ENCODE measurements around the gene PADI1.

The PADI1 gene

DNA sequence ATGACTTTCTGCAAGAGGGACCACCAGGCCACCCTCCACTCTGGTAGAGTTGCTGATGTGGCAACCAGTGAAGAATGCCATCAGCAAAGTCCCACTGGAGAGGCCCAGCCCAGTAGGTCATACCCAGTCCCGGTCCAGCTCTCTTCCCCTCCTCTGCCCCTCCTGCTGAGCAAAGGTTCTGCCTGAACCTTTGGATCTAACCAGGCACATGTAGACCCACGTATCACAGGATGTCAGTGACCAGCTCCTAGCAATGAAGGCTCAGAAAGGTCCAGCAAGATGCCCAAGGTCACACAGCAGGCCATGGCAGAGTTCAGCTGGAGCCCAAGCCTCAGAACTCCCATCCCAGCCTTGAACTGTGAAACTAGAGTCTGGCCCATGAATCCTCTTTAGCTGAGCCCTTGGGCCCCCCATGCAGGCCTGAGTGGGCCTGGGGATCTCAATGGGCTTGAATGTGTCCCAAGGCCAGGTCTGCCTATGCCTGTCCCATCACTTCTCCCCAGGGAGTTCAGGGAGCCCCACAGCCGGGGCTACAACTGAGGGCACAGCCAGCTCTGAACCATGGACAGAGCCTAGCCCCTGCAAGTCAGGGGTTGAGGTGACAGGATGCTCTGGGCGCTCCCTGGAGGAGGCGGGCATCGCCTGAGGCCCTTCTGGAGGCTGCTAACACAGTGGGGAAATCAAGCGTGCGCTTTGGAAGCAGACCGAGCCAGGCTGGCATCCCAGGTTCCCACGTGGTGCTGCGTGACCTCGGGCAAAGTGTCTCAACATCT is 21.4 kb upstream of the PADI1 start:
- DNase-seq, result no peak

DNA sequence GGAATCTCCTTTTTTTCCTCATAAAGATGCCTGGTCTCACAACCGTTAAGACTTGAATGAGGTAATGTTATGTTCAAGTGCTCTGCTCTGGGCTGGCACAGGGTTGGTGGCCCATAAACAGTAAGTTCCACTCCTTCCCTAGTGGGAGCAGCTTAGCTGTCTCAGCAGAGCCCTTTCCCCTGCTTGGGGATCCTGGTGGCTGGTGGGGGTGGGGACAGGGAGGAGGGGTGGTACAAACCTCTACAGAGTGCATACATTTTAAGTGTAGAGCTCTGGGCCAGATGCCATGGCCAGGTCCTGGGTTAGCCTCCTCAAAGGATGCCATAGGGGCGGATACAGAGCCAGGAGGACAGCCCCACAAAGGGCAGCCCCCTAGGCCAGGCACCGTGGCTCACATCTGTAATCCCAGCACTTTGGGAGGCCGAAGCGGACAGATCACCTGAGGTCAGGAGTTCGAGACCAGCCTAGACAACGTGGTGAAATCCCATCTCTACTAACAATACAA is 20.7 kb upstream of the PADI1 start:
- no peak for DNase-seq

DNA sequence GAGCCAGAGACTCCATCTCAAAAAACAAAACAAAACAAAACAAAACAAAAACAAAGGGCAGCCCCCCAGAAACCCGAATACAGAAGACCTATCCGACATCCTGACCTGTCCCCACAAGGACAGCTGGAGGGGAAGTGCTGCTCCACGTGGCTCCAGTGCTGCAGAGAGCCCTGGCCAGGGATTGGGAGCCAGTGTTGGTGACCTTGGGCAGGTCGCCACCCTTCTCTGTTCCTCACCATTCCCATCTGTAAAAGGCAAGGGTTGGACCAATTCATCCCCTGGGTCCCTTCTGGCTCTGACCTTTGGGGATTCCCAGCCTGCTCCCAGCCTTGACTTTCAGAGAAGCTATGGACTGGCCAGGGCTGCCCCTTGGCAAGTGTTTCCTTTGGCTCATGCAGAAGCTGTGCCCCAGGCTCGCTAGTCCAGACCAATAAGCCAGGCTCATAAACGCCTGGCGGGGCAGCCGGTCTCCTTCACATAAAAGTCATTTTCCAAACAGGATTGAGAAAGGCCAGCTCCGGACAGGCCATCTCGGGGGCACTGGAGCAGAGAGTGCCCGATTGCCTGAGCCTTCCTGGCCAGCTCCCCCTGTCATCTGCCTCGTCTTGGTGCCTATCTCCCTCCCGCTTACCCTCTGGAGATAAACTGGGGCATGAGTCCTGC is 20.0 kb upstream of the PADI1 start:
- no peak for DNase-seq

DNA sequence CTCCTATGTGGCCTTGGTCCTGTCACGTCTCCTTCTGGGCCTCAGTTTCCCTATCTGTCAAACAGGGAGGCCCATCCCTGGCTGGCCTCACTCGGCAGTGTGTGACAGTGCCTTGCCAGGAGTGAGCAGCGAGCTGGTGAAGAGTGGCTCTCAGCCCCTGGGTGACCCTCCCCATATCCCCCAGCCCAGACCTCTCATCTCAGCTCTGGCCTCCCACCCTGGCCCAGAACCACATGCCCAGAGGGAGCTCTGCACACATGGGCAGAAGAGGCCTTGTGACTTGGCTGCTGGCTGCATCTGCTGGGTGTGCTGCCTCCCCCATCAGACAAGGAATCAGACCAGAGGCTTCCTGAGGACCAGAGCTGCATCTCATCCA is 19.5 kb upstream of the PADI1 start:
- DNase-seq, result no peak

DNA sequence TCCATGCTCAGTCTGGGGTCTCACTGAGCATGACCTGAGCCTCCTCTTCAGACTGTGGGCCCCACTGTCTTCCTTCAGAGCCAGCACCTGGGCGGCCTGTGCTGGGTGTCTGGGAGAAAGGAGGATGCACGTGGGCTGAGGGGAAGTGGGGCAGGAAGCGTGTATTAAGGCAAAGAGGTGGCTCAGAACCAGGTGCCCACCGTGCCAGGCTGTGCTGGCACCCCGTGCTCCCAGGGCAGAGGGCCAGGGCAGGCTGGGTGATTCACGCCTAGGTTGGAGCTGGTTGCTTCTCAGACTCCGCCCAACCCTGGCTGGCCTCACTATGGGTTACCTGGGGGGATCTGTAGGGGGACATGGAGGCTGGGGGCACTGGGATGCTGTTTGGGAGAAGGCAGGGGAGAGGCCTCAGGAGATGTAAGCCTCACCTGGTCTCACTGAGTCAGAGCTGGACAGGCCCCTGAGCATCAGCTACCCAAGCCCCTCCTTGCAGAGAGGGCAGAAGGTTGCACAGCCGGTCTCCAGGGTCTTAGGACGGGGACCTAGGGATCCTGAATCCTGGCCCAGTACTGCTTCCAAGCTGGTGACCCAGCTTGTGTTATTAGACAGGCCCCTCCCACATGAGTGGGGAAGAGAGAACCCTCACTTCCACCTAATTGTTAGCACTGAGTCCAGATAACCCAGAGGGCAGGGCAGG is 18.6 kb upstream of the PADI1 start:
- no peak for DNase-seq

DNA sequence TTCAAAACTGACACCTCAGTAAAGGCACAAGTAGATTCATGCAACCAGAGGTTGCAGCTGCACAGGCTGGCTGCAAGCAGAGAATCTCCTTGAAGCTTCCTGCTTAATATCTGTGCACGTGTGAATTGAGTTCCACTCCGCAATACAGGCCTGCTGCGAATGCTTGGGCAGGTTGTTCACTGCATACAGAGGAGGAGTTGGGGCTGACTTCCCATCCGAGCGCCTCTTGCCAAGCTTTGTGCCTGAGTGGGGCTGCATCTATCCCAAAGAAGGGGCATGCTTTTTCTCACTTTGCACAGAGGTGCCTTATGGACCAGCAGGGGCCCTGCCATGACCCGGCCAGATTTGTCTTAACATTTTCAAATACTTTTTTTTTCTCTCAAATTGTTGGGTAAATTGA is 17.9 kb upstream of the PADI1 start:
- DNase-seq, result no peak

DNA sequence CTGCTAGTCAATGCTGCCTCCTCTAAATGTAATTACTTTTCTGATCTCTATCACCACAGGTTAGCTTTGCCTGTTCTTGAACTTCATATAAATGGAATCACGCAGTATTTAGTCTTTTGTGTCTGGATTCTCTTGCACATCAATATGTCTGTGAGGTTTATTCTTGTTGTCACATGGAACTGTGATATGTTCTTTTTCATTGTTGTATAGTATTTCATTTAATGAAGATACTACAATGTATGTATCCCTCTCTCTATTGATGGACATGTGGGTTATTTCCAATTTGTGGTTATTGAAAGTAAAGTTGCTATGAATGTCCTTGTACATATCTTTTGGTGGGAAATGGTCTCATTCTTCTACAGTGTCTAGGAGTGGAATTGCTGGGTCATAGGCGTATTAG is 16.7 kb upstream of the PADI1 start:
- no peak for DNase-seq

DNA sequence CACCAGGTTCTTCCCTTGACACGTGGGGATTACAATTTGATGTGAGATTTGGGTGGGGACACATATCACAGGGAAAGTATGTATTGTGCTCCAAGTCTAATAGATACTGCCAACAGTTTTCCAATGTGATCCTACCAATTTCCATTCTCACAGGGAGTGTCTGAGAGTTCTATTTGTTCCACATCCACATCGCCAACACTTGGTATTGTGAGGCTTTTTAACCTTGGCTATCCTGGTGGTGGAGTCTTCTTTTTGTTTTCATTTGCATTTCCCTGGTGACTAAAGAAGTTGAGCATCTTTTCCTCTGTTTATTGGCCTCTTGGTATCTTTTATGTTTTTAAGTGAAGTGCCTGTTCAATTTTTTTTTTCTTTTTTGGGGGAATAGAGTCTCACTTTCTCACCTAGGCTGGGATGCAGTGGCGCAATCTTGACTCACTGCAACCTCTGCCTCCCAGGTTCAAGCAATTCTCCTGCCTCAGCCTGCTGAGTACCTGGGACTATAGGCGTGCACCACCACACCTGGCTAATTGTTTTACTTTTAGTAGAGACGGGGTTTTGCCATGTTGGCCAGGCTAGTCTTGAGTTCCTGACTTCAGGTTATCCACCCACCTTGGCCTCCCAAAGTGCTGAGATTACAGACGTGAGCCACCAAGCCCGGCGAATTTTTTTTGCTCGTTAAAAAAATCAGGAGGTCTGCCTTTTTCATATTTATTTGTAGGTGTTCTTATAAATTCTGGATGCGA is 15.9 kb upstream of the PADI1 start:
- DNase-seq, result no peak

DNA sequence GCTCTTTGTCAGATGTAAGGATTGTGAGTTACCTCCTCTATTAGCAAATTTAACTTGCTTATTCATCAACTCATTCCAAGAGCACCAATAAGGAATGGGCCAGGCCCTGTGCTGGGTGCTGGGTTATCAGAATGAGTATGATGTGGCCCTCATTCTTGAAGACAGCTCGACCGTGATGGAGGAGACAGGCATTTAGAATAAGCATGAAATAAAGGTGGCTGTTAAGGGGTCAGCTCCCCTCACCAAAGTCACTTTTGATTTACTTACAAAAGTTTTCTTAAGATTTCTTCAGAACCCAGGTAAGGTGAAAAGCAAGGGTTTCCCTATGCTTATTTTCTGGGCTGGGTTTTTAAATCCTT is 15.3 kb upstream of the PADI1 start:
- DNase-seq, result no peak

DNA sequence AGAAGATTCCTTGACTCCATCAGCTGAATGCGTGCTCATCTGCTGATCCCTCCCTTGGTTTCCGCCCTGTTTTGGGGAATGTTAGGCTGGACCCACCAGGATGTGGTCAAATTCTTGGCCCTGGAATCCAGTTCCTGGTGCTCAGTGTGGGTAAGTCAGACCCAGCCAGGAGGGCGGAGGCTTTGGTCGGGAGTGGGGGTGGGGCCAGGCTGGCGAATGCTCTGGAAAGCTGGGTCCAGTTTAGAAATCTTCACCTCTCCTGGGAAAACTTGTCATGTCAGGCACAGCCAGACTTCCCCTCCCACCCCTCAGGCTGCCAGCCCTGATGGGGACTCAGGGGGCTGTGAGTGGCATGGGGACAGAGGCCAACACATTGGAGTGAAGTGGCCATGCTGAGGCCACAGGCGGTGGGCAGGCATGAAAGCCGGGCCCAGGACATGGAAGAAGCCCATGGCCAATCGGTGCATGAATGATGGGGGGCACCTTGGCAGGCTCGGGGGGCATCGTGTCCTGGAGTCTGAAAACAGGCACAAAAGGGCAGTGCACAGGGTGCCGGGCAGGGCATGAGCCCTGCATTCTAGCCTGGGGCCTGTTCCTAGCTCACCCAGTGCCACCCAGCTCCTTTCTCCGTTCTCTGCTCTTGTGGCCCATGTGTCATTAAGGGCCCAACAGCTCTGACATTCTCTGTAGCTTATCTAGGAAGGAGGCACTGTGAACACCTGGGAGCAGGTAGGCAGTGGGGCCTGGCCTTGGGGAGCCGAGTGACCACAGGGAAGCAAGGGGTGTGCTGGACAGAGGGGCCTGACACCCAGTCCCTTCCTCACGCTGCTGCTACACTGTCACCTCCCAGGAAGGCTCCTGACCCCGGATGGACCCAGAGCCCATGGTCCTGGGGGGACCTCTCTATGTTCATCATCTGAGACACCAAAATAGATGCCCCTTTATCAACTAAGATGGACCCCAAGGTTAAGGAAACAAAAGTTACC is 14.6 kb upstream of the PADI1 start:
- DNase-seq, result no peak

DNA sequence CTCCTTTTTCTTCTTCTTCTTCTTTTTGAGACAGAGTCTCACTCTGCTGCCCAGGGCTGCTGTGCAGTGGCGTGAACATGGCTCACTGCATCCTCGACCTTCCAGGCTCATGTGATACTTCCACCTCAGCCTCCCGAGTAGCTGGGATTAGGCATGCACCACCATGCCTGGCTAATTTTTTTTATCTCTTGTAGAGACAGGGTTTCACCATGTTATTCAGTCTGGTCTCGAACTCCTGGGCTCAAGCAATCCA is 13.0 kb upstream of the PADI1 start:
- DNase-seq, result no peak

DNA sequence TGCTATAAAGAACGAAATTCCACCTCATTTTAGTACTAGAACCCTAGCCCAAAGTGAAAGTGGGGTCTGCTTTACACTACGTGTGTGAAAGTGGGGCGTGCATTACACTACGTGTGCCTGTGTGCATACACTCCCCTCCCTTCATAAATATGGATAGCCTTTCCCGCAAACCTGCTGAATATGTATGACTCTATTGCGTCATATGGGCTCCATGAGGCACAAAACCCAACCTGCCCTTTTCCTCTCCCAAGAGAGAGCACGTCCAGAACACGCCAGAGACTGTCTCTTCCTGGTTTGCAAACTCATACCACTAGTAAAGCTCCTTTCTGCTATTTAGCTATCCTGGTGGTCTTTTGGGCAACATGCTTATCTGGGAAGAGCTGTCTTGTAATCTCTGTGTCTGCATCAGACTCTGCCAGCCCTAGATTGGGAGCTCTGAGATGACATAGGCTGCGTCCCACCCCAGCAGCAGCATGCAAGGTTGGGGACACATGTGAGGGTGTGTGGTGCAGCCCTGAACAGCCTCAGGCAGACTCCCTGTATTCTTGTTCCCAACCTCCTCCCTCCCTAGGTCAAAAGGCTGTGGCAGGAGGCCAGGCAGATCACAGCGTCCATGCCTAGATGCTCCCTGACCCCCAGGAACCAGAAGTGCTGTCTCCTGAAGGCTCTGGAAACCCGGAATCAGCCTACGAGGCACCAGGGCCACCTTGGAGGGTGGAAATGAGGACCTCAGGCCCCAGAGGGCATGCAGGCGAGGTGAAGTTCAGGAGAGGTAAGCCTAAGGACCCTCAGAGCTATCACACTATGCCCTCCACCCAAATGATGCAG is 12.3 kb upstream of the PADI1 start:
- DNase-seq, result no peak

DNA sequence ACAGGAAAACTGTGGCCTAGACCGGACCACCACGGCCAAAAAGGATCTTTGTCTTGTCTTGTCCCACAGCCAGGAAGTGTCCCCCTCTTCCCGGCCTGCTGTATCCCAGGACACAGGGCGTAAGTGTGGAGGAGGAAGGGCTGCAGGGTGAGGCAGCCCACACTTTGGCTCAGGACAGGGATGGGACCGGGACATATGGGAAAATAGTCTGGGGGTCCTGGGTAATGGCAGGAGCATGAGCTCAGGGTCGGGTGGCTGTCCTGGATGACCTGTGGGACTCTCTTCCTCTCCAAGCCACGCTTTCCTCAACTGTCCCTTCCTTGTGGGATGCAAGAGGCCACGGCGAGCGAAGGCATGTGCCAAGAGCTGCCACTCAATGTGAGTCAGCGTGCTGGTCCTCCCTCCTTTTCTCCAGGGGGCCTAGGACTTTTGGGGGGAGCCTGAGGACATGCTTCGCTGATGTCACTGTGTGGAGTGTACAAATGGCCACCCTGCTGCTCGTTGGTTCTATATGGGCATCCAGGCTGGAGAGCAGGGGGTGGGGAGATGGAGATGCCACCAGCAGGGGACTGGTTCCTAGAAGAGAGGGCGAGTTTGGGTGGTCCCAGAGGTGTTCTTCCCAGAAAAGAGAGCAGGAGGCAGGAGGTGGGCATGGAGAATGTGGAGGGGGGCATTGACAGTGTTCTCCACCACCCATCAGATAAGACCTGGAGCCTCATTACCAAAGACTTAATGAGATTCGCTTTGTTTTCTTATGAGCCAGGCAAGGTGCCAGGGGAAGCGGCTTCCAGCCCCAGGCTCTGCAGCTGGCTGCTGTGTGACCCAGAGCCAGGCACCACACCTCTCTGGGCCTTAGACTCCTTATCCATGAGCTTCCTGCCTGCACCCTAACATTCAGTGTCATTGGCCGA is 11.5 kb upstream of the PADI1 start:
- DNase-seq, result no peak

DNA sequence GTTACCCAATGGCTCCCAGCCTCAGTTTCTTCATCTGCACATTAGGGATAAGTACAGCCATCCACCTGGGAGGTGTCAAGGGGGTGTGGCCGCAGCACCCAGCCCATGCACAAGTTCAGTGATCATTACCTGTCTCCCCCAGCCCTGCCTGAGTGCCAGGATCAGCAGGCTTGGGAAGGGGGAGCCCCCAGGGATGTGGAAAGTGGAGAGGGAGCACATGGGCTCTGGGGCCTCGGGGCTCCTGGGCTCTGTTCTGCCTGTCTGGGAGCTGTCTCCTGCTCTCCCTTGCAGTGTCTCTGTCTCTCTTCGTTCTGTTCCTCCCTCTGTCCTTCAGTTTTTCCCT is 10.8 kb upstream of the PADI1 start:
- DNase-seq, result no peak

DNA sequence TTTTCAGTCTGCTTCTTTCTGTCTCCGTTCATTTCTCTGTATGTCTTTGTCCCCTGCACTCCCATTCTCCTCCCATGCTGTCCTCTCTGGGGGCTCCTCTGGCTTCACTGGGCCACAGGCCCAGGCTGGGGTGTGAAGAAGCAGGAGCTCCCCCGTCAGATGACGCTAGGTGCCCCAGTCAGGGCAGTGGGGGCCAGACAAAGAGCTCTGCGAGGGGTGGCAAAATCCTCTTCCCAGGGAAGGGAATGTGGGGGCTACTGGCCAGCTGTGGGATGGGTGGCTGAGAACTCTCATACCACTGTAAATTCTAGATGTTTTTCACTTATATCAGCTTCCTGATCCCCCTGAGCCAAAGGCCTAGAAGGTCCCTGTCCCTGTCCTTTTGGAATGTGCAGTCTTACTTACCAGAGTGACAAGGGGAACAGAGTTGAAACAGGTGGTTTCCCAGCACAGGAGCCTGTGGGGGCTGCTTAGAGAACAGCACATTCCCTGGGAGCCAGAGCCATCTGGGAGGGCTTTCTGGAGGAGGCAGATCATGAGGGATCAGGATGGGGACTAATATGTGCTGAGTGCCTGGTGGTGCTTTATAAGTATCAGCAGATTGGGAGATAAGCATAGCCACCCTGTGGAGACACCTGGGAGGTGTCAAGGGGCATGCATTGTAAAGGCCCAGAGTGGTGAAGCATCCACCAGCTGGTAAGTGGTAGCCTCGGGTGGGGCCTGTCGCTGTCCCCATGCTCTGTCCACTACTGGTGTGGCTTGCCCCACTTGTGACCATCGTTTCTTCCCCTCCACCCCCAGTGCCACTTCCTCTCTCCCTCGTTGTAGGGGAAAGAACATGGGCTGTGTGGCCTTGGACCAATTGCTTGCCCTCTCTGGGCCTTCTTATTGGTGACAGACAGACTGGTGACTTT is 10.1 kb upstream of the PADI1 start:
- no peak for DNase-seq

DNA sequence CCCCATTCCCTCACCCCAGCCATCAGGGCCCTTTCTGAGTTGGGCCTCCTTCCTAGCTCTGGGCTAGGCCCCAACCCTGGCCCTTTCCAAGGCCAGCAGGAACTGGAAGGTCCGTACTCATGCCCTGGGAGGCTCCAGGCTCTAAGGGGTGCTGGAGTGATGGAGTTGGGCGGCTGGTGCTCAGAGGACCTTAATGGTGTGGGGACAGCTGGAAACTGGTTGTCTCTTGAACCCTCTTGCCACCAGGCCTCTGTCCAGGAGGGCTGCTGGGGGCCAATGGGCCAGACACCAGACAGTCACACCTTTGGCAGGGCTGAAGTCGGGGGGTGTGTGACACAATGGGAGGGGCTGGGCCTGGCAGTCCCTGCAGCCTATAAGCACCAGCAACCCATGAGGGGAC is 9.2 kb upstream of the PADI1 start:
- DNase-seq, result no peak

DNA sequence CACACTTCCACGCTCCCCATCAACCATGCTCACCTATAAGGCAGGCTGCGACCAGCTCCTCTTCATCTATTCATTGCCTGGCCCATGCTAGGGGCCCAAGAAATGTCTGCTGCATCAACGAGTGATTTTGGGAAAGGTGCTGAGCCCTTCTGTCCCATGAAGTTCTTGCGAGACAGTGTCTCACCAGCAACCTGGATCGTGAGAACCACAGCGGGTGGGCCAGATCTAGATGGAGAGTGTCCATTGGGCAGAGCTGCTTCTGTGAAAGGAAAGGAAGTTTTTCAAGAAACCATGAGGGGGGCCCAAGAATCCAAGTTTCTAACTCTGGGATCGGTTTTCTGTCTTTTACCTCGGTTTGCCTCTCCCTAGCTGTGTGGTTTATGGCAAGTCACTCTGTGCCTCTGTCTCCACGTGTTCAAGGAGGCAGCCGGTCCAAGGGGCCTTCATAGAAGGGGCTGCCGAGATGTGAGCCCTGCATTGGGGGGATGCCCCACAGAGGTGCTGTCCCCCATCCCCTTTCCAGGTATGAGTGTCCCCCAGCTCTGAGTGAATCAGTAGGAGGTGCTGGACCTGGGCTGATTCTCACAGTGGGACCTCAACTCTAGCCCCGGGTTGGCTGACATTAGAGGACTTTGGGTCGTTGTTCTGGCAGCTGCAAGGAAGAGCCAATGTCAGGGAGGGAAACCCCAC is 8.3 kb upstream of the PADI1 start:
- no peak for DNase-seq

DNA sequence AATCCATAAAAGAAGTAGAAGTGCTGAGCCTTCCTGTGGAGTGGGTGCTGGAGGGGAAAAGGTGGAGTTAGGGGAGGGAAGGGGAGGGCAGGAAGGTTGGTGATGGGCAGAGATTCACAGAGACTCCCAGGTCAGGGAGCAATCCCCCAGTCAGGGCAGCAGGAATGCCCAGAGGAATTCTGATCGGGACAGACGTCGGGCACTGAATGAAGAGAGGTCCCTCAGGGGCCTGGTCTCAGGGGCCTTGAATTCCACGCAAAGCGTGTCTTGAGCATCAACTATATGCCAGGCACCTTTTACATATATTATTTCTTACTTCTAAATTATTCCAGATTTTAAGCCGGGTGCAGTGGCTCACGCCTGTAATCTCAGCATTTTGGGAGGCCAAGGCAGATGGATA is 7.2 kb upstream of the PADI1 start:
- DNase-seq, result no peak

Measured in NCI-H2081 (cell line).